Hematopoietic multipotent progenitor cell treated with erythropoietin and hydrocortisone succinate and interleukin-3 and kit ligand, for 17 days (in vitro differentiated cells): ENCODE data around the gene TMEM42.

Source experiments
- DNase-seq: peaks from one replicate; pipeline ENCODE4 v3.0.0-alpha.2; 2015; ENCODE audit warnings: low spot score

Gene TMEM42

DNA sequence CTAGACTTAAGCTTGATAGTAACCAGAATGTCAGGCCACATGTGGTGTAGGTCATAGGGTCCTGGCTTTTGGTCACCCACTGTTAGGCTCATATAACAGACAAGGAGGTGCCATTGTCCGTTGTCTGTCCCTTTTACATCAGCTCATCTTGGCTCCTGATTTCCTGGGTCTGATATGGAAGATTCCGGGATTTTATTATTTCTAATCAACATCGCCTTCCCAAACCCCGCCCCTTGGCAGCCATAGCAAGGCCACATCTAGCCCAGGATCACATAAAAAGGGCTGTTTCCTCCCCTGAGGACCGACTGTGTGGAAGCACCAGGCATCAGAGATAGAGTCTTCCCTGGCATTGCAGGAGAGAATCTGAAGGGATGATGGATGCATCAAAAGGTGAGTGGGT lies 12.6 kb downstream of the TMEM42 start, which contains the start of gene TGM4:
Gene TGM4, plus strand, starts transcription at position 301 of the 400 bp plus-strand sequence. Its CDS starts 71 bp downstream, at position 372.
- no peak for DNase-seq

DNA sequence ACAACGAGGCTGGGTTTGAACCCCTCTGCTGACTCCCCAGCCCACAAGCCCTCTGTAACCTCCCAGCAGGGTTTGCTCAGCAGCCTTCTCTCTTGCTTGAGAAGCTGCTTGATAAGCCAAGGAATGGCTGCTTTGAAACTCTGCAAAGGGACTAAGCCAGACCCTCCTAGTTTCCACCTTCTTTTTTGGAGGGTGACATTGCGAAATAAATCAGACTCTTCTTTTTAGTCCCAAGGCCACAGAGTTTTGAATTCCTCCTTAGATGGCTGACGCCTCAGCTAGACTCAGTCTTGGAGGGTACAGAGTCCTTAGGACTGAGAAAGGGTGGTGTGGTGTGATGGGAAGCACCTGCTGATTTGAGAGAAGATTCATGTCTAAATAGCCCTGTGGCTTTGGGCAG lies 13.9 kb downstream of the TMEM42 start:
- no peak for DNase-seq

DNA sequence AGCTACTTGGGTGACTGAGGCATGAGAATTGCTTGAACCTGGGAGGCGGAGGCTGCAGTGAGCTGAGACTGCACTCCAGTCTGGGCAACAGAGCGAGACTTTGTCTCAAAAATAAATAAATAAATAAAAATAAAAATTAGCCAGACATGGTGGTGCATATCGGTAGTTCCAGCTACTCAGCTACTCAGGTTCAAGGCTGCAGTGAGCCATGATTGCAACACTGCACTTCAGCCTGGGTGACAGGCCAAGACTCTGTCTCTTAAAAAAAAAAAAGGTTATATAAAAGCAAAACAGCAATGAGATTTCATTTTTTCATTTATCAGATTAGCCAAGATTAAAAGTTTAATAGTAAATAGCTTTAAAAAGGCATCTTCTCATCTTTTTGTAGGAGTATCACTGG lies 15.6 kb downstream of the TMEM42 start:
- DNase-seq: no peak

DNA sequence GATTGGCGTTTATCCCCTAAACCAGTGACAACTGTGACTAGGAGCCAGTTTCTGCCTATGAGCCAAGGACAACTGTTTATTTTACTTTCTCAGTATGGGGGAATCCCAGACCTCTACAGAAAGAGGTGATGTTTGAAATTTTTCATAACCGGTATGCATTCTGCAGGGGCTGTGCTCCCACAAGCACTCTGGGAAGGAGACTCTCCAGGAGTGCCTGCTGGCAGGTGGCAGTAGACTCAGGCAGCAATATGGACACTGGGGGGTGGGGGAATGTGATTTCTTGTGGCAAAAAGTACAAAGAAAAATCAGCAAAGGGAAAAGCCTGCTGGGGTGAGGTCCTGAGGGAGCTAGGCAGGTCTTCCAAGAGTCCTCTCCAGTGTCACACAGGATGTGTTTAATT lies 18.6 kb downstream of the TMEM42 start:
- DNase-seq: no peak

DNA sequence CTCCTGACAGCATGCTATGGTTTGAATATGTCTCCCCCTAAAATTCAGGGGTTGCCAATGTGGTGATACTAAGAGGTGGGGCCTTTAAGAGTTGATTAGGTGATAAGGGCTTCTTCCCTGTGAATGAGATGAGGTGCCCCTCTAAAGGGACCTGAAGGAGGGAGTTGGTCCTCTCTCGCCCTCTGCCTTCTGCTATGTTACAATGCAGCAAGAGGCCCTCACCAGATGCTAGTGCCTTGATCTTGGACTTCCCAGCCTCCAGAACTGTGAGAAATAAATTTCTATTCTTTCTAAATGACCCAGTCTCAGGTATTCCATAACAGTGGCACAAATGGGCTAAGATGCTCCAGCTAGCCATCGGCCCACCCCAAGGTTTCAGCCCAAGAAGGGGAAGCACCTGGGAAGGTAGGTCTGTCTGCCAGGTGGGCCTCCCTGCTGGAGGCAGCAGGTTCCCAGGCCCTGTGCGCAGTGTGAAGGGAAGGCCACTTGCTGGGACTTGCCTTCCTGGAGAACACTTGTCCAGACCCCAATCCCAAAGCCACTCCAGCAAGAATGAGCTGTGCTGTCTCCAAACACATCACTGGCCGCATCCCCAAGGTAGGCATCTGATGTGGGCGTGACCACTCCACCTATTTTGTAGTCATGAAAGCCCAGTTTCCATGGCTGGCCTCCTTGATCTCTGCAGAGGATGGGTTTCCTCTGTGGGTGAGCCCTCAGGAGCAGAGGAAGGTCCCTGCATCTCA lies 21.7 kb downstream of the TMEM42 start:
- DNase-seq: no peak

DNA sequence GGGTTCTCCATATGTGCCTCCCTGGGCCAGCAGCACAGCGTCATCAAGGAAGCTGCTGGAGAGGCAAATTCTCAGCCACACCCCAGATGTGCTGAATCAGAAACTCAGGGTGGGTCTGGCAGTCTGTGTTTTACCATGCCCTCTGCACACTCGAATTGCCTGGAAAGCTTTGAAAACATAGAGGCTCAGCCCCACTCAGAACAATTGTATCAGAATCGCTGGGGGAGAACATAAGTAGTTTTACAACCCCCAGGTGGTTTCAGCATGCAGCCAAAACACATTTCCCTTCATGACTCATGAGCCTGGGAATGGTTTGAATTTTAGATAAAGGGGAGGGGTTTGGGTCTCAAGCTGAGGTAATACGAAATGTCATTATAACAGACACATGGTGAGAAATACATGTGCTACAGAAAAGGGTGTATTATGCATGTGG lies 22.3 kb downstream of the TMEM42 start:
- DNase-seq: no peak

DNA sequence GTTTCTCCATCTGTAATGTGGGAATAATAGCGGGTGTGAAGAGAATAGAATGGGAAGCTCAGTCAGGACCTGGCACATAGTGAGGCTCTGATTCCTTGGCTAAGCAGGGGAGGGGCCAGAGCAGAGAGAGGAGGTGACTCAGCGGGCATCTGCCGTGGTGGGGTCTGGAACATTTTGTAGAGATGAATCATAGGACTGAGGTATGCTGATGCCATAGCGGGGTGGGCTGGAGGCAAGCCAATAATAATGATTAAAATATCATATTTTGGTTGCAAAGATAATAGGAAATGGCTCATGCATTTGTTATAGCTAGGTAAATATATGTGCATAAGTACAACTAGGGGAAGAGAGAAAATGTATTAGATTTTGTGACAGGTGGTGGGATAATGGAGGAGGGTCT lies 23.9 kb downstream of the TMEM42 start:
- no peak for DNase-seq

DNA sequence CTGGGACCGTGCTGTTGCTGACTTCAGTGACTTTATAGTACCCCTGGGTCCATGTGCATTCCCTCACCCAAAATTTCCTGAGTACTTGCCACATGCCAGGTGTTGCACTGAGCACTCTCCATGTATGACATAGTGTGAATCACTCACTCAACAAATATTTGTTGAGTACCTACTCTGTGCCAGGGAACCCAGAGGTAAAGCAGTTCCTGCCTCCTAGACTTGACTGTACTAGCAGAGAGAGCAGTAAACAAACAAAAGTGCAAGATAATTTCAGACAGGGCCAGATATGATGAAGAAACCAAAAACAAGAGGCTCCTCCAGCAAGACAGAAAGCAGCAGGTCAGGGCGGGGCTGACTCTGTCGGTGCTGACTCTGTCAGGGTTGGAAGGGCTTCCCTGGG lies 24.8 kb downstream of the TMEM42 start:
- no peak for DNase-seq

DNA sequence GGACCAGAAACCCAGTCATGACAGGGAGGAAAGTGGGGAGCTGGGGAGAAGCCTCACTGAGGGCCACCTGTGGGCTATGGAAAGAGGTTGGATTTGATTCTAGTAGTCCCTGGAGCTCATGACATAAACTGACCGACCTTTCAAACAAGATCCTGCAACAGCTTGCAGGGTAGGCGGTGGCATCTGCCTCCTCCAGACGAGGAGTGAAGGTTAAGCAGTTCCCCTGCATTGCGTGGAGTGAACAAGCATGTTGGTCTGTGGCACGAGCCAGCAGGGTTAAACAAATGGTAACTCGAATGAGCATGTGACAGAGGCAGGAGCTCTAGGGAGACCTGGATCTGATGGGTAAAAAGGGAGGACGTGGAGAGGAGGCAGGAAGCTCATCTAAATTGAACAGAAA lies 25.4 kb downstream of the TMEM42 start:
- DNase-seq: no peak

DNA sequence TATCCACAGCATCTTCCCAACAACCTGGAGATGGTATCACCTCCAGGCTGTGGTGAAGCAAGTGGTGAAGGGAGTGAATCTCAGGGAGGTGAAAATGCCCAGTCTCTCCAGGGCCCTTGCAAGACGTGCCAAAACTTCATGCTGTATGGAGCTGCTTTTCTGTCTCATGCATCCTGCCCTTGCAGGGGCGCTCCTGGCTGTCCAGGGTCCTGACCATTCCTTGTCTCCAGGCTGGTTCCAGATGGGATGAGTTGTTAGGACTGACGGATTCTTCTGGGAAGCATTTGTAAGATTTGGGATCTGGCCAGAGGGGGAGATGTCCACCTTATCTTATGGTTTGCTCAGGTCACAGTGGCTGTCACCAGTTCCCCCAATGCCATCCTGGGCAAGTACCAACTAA lies 28.5 kb downstream of the TMEM42 start:
- DNase-seq: no peak

DNA sequence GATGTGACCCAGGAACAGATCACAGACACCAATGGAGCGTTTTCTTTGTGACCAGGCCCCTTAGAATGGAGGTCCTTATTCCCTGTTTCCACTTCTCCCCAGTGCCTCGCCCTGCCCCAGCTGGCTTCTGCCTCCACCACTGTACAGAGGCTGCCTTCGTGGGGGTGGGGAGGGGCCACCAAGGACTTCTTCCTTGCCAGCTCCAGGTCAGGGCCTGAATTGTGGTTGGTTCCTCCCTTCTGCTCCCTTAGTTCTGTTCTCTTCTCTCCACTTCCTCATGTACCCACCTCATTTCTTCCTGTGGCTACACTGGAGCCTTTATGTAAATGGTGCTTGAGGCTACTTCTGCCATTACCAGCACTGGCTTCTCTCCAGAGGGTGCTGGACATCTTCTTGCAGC lies 29.1 kb downstream of the TMEM42 start:
- DNase-seq: no peak

DNA sequence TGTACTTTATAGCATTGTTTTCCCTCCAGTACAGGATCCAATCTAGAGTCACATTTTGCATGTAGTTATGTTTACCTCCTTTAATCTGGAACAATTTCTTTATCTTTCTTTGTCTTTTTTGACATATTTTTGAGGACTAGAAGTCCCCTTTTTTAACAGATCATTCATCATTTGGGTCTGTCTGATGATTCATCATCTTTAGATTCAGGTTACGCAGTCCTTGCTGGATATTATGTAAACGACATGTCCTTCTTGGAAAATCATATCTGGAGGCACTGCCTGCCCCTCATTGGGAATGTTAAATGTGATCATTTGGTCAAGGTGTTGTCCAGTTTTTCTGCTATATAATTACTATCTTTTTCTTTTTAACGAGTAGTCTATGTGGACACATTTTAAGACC lies 31.0 kb downstream of the TMEM42 start:
- no peak for DNase-seq

DNA sequence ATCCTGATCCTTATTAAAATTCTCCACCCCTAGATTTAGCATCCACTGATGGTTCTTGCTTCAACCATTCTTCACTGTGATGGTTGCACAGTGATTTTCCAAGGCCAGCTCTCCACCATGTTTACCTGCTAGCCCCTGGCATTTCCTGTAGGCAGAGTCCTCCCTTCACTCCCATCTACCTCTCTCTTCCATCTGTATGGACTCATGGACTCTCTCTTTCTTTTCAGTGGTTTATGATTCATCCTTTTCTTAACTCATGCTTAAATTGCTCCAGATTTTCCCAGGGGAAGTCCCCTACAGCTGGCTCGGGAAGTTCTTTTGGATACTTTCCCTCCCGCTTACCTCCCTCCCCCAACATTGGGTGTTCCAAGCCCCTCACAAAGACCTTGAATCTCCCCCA lies 31.4 kb downstream of the TMEM42 start:
- no peak for DNase-seq

DNA sequence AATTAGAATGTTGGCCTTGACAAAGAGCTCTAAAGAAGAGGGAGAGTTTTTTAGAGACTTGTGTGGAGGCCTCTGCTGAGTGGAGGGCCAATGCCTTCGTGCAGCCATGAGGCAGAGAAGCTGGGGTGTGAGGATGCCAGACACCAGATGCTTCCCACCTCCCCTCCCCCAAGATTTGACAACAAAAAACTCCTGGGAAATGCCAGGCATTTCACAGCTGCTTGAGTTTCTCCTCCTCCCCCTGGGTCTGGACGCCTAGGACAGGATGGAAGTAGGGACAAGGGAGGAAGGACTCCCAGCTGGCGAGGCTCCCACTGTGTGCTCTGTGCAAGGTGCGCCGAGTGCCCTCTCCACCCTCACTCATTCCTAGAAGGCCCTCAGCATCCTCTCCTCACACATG lies 32.8 kb downstream of the TMEM42 start:
- DNase-seq: no peak

DNA sequence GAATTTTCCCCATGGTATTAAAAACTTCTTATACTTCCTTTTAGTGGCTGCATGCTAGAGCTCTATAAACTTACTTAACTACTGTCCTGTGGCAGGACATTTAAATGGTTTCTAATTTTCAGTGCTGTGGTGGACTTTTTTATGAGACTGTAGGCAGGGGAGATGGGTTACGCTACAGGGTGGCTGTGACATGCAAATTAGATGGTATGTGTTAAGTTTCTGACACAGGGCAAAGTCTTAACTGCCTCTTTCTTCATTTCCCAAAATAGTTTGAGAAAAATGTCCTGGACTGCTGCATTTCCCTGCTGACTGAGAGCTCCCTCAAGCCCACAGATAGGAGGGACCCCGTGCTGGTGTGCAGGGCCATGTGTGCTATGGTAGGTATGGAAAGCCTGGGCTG lies 34.7 kb downstream of the TMEM42 start:
- DNase-seq: no peak

DNA sequence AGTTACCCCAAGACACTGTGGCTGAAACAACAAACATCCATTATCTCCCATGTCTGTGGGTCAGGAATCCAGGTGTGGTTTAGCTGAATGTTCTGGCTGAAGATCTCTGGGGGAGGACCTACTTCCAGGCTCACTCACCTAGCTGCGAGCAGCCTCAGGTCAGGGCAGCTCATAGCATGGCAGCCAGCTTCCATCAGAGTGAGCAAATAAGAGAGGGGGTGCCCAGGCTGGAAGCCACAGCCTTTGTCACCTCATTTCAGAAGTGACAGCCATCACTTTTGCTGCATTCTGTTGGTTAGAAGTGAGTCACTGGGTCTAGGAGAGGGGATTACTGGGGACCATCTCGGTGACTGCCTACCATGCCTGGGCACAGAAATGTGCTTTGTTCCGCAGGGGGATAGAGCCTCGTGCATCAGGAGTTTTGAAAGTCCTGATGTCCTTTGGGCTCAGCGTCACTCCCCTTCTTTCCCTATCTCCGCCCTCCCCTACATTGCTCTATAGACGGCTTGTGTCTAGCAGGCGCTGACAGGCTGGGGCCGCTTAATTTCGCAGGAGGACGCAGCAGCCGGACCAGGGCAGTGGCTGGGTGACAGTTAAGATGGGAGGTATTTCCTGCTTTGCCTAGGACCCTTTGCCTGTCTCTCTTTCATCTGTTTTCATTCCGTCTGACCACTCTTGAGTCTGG lies 38.1 kb downstream of the TMEM42 start:
- no peak for DNase-seq

DNA sequence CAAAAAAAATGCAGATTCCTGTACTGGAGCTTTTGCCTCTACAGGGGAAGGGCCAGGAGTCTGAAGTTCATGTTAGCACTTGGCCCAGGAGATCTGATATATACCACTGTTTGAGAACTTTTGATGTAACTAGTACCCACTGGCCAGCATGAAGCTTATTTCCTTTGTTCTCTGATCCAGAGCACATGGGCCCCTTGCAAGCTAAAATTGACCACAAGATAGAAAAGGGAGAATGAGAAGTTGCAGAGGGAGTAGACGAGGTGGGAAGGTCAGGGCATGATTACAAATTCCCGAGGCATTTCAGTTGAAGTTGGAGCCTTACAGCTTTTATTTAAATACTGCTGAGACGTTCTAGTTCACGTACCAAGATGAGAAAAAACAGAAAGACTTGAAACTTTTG lies 40.9 kb downstream of the TMEM42 start:
- no peak for DNase-seq

DNA sequence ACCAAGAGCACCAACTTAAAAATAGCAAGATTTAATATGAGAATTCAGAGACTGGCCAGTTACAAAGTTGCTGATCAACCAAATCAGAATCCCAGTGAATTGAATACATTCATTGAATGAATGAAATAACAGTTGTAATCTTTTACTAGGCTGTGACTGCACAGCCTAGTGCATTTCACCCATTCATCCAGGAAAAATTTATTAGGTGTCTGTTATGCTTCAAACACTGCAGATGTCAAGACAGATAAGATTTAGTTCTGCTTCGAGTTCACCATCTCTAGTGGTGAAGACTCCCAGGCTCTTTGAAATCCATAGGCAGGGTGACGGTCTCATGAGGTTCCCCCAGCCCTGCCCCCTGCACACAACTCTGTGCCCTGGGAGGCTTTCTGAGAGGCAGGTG lies 41.6 kb downstream of the TMEM42 start:
- no peak for DNase-seq

DNA sequence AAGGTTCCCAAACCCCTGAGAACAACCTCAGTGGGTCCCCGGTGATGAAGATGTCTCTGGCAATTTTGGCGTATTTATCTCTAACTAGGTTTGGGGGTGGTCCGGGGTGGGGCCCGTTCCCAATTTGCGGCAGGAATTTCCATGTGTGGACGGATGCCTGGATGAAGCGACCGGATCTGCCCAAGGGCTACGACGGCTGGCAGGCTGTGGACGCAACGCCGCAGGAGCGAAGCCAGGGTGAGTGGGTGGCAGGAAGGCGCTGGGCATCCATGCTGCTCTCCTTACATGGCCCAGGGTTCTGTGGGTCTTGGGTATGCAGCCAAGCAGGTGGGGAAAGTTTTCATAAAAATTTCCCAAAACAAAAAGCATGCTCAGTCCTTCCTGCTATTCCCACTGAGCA lies 42.0 kb downstream of the TMEM42 start:
- no peak for DNase-seq

DNA sequence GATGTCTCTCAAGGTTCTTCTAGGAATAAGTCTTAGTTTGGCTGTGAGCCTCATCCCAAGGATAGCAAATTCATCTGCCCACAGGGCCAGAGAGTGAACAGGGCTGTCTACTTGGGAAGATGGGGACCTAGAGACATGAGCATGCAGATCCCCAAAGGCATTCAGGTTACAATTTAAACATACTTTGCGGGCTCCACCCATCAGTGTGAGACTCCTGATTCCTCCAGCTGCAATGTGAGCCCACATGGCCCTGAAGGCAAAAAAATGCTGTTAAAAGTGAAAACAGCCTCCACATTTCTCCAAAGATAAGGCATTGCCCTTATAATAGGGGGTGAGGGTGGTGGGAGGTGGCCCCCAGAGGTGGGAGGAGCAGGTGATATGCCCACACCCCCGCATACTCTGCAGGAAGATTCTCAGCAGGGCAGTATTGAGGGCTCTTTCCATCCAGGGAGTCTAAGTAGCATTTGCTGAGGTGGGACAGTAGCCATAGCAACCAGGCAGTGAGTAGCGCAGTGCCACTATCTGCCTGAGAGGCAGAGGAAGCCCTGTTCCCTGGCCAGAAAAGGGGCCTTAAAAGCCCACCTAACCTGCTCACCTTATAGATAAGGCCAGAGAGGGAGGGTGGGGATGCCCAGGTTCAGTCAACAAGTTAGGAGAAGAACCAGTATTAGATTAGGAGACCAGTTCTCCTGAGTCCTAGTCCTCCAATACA lies 43.9 kb downstream of the TMEM42 start:
- DNase-seq: no peak

DNA sequence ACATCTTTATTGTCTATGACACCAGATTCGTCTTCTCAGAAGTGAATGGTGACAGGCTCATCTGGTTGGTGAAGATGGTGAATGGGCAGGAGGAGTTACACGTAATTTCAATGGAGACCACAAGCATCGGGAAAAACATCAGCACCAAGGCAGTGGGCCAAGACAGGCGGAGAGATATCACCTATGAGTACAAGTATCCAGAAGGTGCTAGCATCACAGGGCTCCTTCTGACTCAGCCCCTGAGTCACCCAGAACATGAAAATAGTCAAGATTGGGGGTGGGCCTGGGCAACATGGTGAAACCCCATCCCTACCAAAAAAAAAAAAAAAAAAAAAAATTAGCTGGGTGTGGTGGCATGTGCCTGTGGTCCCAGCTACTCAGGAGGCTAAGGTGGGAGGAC lies 45.3 kb downstream of the TMEM42 start:
- no peak for DNase-seq

DNA sequence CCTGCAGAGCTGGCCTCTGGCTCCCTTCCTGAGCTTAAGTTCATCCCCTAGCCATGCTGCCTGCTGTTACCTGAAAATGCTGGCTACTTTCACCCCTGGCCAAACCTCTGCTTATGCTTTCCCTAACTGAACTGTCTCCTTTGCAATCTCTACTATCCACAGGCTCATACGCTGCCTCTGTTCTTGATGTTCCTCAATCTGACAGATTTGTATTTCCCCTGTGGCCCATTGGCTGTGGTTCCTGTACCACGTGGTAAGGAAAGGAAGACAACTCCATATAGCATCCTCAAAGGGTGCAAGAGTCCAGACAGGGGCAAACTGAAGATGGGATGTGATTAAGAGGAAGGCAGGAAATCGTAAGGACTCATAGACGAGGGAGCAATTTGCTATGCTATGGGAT lies 45.9 kb downstream of the TMEM42 start:
- DNase-seq: no peak

DNA sequence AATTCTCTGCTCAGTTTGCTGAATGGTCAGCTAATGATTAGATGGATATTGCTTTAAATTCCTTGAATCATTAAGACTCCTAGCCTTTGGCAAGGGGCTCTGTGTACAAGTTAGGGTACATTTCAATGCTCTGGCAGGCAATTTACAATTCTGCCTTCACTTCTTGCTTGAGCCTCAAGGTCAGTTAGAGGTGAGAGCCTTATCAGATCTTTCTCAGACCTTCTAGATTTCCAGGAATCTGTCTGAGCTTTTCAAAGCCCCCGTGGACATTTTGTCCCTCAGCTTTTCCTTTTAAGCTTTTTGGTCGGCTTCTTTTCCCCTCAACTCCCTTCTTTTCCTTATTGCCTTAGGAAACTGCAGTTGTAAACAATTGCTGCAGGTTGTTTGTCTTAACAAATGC lies 47.4 kb downstream of the TMEM42 start:
- no peak for DNase-seq
